Smooth muscle cell (in vitro differentiated cells): ENCODE results near the gene EMID1. TPM values are rescaled to one million over a fixed set of nuclear protein-coding genes. Genes with fewer than 3 reads are reported as not detected.

Experiments used
- DNase-seq: peaks from one replicate; lab custom pipeline; 2025; ENCODE audit not compliant: unreplicated experiment; lab: John Stamatoyannopoulos, UW
- H2AFZ ChIP-seq: fragments of 200-600 bp; sonication (generic); 2 replicates; pipeline ENCODE4 v1.6.0; 2016; ENCODE audit warnings: antibody characterized with exemption, low read depth, mild to moderate bottlenecking
- H3F3A ChIP-seq: fragments of 200-600 bp; sonication (generic); 2 replicates; pipeline ENCODE4 v1.6.0; 2017; ENCODE audit warnings: antibody characterized with exemption, low read depth
- H3K27ac ChIP-seq: fragments of 200-600 bp; sonication (generic); 2 replicates; pipeline ENCODE4 v1.5.1; 2016; ENCODE audit warnings: low read depth, mild to moderate bottlenecking
- H3K27me3 ChIP-seq: fragments of 200-600 bp; sonication (generic); 2 replicates; pipeline ENCODE4 v1.6.1; 2016; ENCODE audit warnings: low read depth, mild to moderate bottlenecking
- H3K36me3 ChIP-seq: fragments of 200-600 bp; sonication (generic); 2 replicates; pipeline ENCODE4 v1.5.1; 2016; ENCODE audit warnings: low read depth
- H3K4me1 ChIP-seq: fragments of 200-600 bp; sonication (generic); 2 replicates; pipeline ENCODE4 v1.5.1; 2016; ENCODE audit warnings: low read depth
- H3K4me2 ChIP-seq: fragments of 200-600 bp; sonication (generic); 2 replicates; pipeline ENCODE4 v1.6.0; 2016; ENCODE audit warnings: mild to moderate bottlenecking
- H3K4me3 ChIP-seq: fragments of 200-600 bp; sonication (generic); 2 replicates; pipeline ENCODE4 v1.5.1; 2016; ENCODE audit warnings: mild to moderate bottlenecking
- H3K79me2 ChIP-seq: fragments of 200-600 bp; sonication (generic); 2 replicates; pipeline ENCODE4 v1.6.0; 2016; ENCODE audit warnings: low read depth, mild to moderate bottlenecking
- H3K9ac ChIP-seq: fragments of 200-600 bp; sonication (generic); 2 replicates; pipeline ENCODE4 v1.6.0; 2016; ENCODE audit warnings: low read depth
- H3K9me3 ChIP-seq: fragments of 200-600 bp; sonication (generic); replicated peaks from 2 replicates; pipeline ENCODE4 v1.5.1; 2016; ENCODE audit warnings: low read depth
- H4K20me1 ChIP-seq: fragments of 200-600 bp; sonication (generic); 2 replicates; pipeline ENCODE4 v1.6.0; 2016; ENCODE audit warnings: low read depth
- WGBS: methylation state at CpG from one replicate; pipeline ENCODE4 v1.1.7; 2016; ENCODE audit warnings: low lambda C conversion rate; 5-methylcytosine and 5-hydroxymethylcytosine counted together
- polyA plus RNA-seq: library from polyadenylated mRNA; unstranded; fragments of >200 nt; fragmentation: Nextera tagmentation; extraction: Ambion mirVana; gene quantifications from 2 replicates; pipeline ENCODE4 v1.2.1, GENCODE V29; 2016
- total RNA-seq: library from RNA; depleted of rRNA; stranded (reverse); fragments of >200 nt; gene quantifications from 2 replicates; pipeline ENCODE4 v1.2.3, GENCODE V29; 2014
- TF ChIP-seq, protein P1 (sequence below): fragments of 200-600 bp; sonication (generic); IDR thresholded peaks from 2 replicates; pipeline ENCODE4 v1.5.1; 2017; ENCODE audit warnings: borderline replicate concordance, mild to moderate bottlenecking, antibody characterized with exemption; ENCODE audit not compliant: insufficient read depth, poor library complexity, severe bottlenecking

The EMID1 gene
- total and polyA plus RNA-seq, 2 experiments from 2014 or later, result 1.1 to 3.9 TPM

DNA sequence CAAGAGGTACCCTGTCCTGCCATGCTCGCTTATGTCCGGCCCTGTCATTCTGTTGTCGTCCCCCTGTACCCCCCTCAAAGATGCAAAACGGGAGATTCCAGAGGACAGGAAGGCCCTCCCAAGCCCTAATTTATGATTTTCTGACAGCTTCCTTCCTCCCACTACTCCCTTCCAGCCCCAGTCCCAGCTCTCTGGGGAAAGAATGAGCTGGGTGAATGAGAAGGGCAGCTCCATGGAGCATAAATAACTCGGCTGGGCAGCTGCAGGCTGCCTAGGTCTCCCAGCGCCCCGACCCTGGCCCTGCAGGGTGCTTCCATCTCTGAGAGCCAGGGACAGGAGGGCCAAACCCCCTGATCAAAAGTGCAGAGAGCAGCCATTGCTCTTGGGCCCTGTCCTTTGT, 3.9 kb upstream of the EMID1 start:
- 84% methylated on average over 7 of the region's 7 CpGs for WGBS
- no peaks in the 10 kb centered on the region for H4K20me1 ChIP-seq
- DNase-seq, result no peak
- TF ChIP-seq, protein P1, sequence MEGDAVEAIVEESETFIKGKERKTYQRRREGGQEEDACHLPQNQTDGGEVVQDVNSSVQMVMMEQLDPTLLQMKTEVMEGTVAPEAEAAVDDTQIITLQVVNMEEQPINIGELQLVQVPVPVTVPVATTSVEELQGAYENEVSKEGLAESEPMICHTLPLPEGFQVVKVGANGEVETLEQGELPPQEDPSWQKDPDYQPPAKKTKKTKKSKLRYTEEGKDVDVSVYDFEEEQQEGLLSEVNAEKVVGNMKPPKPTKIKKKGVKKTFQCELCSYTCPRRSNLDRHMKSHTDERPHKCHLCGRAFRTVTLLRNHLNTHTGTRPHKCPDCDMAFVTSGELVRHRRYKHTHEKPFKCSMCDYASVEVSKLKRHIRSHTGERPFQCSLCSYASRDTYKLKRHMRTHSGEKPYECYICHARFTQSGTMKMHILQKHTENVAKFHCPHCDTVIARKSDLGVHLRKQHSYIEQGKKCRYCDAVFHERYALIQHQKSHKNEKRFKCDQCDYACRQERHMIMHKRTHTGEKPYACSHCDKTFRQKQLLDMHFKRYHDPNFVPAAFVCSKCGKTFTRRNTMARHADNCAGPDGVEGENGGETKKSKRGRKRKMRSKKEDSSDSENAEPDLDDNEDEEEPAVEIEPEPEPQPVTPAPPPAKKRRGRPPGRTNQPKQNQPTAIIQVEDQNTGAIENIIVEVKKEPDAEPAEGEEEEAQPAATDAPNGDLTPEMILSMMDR, result no peak
- no peaks in the 10 kb centered on the region for H3K27me3 ChIP-seq
- no peaks in the 10 kb centered on the region for H3K36me3 ChIP-seq
- peaks cover 9% of the 10 kb centered on the region for H3F3A ChIP-seq
- no peaks in the 10 kb centered on the region for H3K79me2 ChIP-seq
- no peaks in the 10 kb centered on the region for H3K4me1 ChIP-seq
- H3K4me2 ChIP-seq, result no peak overlapping the region
- no peak overlapping the region for H2AFZ ChIP-seq
- no peak overlapping the region for H3K4me3 ChIP-seq
- H3K9ac ChIP-seq, result no peak overlapping the region
- no peaks in the 10 kb centered on the region for H3K9me3 ChIP-seq
- no peak overlapping the region for H3K27ac ChIP-seq

DNA sequence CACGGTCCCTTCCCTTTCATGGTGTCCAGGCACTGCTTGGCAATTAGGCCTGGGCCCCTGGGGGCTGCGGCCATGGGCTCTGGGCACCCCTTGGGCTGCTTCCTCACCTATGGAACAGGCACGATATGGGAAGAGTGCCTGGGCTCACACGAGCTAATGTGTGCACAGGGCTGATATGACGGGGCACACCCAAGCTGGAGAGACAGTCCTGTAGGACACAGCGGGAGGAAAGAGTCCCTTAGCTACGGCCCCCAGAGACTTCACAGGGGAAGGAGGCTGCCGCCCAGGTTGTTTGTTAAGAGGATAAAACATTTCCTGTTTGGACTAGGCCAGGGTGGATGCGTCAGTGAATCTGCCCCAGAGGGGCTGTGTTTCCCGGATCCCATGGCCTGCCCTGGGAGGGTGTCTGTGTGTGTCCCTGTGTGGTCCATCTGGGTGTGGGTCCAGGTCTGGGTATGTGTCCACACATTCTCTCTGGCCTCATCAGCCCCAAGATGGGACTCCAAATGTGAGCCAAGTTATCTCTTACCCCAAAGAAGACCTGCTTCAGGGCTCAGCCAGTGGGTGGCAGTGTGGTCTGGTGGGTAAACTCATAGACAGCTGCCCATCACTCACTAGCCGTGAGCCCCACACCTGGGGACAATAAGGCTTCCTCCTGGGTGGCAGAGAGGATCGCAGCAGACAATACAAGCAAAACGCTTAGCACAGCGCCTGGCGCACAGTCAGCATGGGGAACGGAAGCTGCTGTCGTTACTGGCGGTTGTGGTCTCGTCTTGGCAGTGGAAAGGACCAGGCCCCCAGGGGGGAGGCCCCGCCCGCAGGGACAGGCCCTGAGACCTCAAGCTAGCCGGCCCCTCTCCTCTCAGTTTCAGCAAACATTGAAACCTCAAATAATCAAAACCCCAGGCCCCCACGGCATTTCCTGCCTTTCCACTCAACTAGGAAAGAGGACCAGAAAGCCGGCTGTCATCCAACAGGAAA, 3.2 kb upstream of the EMID1 start:
- H3K27ac ChIP-seq, result no peak overlapping the region
- WGBS, result 61% methylated on average over 24 of the region's 24 CpGs
- peaks cover 6% of the 10 kb centered on the region for H3K4me1 ChIP-seq
- no peak overlapping the region for H3K9ac ChIP-seq
- DNase-seq, result no peak
- H3K36me3 ChIP-seq, result no peaks in the 10 kb centered on the region
- TF ChIP-seq, protein P1, result no peak
- H3F3A ChIP-seq, result peaks cover 9% of the 10 kb centered on the region
- H3K9me3 ChIP-seq, result no peaks in the 10 kb centered on the region
- no peak overlapping the region for H2AFZ ChIP-seq
- H3K27me3 ChIP-seq, result no peaks in the 10 kb centered on the region
- H3K4me2 ChIP-seq, result no peak overlapping the region
- H3K4me3 ChIP-seq, result no peak overlapping the region
- H3K79me2 ChIP-seq, result no peaks in the 10 kb centered on the region
- H4K20me1 ChIP-seq, result no peaks in the 10 kb centered on the region

DNA sequence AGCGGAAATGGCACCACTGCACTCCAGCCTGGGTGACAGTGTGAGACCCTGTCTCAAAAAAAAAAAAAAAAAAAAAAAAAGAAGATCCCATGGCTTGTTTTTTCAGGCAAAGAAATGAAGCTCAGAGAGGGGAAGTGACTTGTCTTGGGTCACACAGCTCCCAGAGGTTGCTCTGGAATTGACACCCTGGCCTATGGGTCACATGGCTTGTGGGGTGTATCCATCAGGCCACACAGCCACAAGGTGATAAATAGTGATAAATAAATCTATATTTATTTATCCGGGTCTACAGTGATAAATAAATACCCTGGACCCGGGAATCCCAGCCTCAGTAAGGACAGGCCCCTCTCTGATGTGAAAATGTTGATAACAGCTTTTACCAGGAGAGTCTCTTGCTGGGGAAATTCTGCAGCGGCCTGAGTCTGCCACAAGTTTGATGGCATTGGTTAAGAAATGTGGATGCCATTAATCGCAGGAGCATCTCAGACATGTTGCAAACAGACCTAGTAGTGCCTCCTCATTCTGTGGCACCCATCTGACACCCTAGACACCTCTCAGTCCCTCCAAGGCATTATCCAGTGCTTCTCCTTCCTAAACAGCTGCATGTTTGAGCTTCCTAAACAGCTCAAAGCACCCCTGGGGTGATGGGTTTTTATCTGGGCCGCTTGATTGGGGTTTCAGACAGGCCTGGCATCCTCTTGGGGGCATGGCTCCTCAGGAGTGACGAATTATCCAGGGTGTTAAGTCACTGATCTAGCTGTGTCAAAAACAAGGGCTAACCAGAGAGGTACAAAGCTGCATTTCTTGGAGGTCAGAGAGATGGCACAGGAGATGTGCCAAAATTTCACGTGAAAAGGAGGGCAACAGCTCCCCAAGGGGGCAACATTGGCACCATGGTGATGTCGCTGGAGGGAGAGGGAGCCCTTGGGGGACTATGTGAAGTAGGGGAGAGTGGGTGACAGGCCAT, 1.9 kb upstream of the EMID1 start:
- H3K4me1 ChIP-seq, result peaks cover 6% of the 10 kb centered on the region
- no peaks in the 10 kb centered on the region for H3K9me3 ChIP-seq
- WGBS, result 87% methylated on average over 9 of the region's 9 CpGs
- H3K4me3 ChIP-seq, result no peak overlapping the region
- H3K79me2 ChIP-seq, result no peaks in the 10 kb centered on the region
- H4K20me1 ChIP-seq, result no peaks in the 10 kb centered on the region
- H3K9ac ChIP-seq, result no peak overlapping the region
- no peak overlapping the region for H3K4me2 ChIP-seq
- peaks cover 9% of the 10 kb centered on the region for H3F3A ChIP-seq
- DNase-seq, result no peak
- H3K27ac ChIP-seq, result no peak overlapping the region
- H3K27me3 ChIP-seq, result no peaks in the 10 kb centered on the region
- no peak overlapping the region for H2AFZ ChIP-seq
- no peaks in the 10 kb centered on the region for H3K36me3 ChIP-seq
- TF ChIP-seq, protein P1, result no peak
